ENCODE results near the gene NOTCH1.
A peak's percentile ranks its signal among the peaks of the same experiment; 100 is the strongest.
"Not testable (repeated sequence)": the region's sequence is repeated elsewhere in the genome, so short reads cannot be mapped to it uniquely, and the experiment has no call there.

NOTCH1 gene

DNA sequence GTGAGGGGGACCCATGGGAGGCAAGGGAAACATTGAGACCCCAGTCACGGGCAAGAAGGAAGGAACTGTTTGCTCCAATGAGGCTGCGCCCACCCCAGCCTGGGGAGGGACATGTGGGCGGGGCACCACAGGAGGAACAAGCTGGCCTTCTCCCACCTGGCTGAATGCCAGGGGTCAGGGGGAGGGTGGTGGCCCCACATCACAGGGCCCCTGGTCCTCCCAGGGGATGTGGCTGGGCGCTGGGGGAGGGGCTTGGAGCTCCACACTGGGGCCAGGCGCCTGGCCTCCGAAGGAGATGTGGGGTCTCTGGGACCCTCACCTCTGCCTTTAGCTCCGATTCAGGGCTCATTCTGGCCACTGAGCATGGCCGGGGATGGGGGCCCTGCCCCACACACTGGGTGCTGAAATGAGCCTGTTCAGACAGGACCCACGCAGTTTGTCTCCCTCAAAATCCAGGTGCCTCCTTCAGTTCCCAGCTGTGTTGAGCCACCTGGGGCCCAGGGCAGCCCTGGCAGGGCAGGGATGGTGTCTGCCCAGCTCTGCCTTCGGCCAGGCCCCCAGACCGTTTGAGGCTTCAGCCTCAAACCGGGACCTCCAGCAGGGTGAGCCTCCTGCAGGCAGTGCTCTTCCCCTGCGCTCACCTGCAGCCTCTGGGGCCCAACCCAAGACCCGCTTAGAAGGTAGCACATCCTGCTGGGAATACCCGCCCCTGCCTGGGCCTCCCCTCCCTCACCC lies 33.2 kb upstream of the NOTCH1 start:
- DNase-seq (ENCODE audit: low read depth, low spot score) = no peak

DNA sequence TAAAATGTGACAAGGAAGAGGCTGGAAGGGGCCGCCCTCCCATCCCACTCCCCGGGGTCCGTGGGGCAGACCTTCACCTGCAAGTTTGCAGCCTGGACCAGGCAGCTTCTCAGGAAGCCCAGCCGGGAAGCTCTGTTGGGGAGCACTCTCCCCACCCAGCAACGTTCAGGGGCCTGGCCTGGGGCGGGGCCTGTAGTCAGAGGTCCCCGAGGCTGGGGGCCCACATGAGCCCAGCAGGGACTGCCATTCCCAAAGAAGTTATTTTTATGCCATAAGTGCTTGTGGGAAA lies 32.7 kb upstream of the NOTCH1 start:
- DNase-seq (ENCODE audit: low read depth, low spot score) = no peak

DNA sequence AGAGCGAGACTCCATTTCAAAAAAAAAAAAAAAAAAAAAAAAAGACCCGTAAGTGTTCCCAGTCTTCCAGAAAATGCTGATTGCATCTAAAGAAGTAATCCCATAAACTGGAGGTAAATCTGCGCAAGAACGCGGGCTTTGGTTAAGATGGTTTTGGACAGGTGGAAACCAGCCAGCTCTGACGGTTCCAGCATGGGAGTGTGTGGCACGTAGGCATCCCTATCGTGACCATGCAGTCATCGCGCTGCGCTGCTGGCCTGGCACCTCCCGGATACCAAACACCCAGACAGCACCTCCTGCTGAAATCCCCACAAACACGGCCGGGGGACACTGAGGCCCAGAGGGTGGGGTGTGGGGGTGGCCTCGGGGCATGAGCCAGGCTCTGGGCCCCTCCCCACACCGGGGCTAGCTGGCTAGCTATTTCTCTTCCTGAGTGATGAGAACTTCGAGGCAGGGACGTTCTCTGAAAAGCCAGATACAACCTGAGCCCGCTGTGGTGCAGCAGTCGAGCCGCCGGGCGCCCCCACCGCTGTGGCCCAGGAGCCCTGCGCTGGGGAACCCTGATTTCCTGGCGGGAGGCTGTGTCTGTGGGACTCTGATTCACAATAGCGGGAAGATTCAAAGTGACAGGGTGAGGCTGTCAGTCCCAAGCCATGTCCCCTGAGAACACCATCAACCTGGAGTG lies 32.2 kb upstream of the NOTCH1 start:
- DNase-seq (ENCODE audit: low read depth, low spot score) = no peak

DNA sequence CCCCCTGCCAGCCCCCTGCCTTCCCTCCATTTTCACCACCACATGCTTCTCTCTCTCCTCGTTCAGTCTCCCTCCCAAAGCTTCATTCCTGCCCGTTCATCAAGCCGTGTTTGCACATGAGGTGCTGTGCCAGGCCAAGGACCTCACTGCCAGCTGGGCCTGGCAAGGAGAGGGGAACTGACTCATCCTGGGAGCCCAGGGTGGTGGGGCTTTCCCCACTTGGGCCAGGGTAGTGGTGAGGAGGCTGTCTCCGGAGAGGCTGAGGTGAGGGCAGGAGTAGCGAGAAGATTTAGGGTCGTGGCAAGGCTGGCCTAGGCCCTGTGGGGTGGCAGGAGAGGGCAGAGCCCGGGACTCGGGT lies 30.4 kb upstream of the NOTCH1 start:
- DNase-seq (ENCODE audit: low read depth, low spot score) = no peak

DNA sequence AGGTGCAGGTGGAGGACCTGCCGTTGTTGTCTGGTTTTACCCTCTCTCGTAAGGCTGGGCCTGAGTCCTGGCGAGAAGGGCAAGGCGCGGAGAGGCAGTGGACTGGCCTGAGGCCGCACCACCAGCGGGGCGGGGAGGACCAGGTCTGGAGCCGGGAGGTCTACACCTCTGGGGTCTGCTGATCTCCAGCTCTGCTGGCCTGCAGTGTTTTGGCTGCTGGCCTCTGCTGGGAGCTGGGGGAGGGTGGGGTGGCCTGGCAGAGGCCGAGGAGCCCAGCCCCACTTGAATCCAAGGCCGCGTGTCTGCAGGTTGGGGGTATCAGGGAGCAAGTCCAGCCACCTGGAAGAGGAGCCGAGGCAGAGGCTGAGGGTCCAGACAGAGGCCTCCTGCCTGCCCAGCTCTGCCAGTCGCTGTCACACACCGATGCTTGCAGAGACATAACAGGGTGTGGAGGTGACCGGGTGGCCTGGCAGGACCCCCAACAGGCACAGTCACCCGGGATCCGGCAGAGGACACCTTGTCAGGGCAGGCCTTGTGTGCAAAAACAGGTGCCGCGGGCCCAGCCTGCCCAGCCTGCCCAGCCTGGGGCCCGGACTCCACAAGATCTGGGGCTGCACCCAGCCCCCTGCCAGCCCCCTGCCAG lies 29.9 kb upstream of the NOTCH1 start:
- DNase-seq (ENCODE audit: low read depth, low spot score) = no peak

DNA sequence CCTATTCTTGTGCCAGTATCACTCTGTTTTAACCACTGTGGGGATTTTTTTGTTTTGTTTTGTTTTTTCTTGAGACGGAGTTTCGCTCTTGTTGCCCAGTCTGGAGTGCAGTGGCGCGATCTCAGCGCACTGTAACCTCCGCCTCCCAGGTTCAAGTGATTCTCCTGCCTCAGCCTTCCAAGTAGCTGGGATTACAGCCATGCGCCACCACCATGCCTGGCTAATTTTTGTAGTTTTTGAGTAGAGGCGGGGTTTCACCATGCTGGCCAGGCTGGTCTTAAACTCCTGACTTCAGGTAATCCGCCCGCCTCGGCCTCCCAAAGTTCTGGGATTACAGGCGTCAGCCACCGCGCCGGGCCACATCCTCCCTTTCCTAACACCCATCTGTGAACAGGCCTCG lies 28.8 kb upstream of the NOTCH1 start:
- not testable (repeated sequence) for DNase-seq (ENCODE audit: low read depth, low spot score)

DNA sequence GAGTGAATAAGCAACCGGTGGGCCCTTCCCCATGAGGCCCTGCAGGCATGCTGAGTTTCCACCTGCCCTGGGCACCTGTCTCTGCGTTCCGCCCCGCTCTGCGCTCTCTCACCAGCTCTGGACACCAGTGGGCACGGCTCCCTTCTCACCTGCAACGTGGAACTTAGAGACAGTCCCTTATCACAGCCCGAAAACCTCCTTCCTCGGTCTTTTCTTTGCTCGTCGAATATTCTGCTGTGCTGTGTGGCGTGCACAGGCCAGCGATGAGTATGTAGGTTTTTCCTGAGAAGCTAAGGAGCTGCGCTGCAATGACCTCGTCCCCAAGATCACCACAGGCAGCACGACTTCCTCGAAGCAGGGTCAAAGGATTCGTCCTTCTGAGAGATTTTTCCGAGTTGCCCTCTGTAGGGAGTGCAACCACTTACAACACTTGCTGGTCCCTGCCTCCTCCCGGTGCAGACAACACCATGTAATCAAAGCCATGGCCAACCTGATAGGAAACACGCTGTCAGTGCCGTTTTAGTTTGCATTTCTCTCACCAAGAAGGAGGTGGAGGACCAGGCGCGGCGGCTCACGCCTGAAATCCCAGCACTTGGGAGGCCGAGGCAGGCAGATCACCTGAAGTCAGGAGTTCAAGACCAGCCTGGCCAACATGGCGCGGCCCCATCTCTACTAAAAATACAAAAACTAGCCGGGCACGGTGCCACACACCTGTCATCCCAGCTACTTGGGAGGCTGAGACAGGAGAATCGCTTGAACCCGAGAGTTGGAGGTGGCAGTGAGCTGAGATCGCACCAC lies 27.2 kb upstream of the NOTCH1 start:
- no peak for DNase-seq (ENCODE audit: low read depth, low spot score)

DNA sequence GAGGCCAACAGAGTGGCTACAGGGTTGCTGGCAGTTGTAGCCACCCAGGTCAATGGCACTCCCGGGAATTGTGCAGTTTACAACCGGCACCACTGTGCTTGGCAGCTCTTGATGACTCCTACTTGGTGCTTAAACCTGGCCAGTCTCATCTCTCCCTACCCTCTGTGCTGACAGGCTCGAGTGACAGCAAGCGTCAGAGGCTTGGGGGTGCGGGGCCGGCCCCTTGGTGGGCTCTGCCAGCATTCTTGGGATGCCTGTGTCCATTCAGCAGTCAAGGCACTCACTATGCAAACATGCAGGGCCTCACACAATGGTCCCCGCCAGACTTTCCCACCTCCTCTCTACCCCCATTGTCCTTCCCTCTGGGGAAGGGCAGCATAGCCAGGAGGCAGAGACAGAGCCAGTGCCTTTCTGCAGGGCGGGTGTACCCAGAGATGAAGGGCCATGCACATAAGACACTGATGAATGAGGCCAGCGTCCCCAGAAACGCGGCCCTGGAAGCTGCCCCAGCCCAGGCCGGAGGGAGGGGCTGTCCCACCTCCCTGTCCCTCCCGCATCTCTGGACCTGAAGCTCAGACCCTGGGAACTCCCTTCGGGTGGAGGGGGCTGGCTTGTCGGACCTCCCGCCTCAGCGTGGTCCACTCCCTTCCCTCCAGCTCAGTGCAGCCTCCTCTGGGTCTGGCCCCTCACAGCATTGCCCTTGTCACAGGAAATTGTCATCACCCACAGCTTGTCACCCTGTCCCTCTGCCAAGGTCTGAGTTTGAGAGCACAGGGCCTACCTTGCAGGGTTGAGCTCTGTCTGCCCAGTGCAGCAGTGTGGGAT lies 26.4 kb upstream of the NOTCH1 start:
- DNase-seq (ENCODE audit: low read depth, low spot score) = peak; percentile 96

DNA sequence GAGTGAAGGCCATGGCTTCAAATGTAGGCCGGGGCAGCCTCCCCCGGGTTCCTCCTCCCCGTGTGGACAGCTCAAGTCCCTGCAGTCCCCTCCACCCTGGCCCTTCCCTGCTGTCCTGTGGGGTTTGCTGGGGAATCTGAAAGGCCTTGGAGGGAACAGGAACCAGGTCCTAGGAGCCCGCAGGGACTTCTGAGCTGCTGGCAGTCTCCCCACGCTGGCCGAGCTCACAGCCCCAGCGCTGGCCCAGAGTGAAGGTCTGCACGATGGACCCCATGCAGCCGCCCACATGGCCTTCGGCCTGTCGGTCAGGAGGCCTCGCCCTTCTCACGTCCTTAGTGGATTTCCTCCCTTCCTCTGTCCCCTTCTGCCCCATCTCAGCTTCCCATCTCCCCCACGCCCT lies 25.7 kb upstream of the NOTCH1 start:
- DNase-seq (ENCODE audit: low read depth, low spot score) = no peak

DNA sequence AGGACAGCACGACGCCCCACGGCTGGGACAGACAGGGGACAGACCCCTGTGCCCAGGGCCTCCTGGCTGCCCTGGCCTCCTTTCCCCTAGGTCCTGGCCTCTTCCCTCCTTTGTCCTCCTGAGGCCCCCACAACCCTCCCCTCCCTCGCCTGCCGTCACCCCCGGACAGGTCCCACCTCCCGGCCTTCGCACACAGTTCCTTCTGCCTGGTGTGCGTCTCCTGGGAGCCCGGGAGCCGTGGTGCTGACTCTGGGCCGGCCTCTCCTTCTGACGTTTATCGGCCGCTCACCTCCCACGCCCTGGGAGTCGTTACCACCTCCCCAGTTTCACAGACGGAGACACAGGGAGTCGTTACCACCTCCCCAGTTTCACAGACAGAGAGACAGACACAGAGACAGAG lies 25.1 kb upstream of the NOTCH1 start:
- DNase-seq (ENCODE audit: low read depth, low spot score) = no peak

DNA sequence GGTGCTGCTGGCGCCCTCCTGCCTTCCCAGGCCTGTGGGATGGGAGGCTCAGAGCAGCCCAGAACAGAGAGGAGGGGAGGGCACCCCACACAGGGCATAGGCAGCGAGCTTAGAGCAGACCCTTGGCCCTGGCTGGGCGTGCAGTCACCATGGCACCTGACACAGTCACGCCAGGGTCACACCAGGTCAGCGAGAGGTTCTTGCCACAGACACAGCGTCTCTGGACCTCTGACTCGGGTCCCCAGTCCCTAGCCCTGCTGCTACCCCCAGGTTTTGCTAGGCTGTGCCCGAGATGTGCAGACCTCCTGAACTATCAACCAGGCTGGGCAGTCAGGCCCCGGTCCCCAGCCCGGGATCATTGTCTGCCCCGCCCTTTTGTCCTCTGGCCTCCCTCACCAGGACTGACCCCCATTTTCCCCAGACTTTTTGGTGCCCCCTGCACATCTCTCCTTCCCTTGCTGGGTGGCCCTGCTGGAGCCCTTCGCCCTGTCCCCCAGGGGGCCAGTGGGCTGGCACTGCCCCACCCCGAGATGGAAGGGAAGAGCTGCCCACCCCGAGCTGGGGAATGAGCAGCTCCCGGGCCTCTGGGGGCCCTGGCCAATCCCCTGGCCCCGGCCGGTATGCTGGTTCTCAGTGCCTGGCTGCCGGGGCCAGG lies 24.5 kb upstream of the NOTCH1 start:
- DNase-seq (ENCODE audit: low read depth, low spot score) = no peak

DNA sequence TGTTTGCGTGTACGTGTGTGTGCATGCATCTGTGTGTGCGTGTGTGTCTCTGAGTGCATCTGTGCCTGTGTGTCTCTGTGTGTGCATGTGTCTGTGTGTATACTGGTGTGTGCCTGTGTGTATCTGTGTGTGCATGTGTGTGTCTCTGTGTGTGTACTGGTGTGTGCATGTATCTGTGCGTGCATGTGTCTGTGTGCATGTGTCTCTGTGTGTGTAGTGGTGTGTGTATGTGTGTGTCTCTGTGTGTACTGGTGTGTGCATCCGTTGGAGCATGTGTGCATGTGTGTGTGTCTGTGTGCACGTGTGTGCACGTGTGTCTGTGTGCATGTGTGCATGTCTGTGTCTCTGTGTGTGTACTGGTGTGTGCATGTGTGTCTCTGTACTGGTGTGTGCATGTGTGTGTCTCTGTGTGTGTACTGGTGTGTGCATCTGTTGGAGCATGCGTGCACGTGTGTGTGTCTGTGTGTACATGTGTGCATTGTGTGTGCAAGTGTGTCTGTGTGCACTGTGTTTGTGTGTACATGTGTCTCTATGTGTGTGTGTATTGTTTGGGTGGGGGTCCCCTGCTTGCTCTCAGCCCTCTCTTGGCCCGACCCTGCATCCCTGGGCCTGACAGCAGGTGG lies 23.8 kb upstream of the NOTCH1 start:
- DNase-seq (ENCODE audit: low read depth, low spot score) = no peak

DNA sequence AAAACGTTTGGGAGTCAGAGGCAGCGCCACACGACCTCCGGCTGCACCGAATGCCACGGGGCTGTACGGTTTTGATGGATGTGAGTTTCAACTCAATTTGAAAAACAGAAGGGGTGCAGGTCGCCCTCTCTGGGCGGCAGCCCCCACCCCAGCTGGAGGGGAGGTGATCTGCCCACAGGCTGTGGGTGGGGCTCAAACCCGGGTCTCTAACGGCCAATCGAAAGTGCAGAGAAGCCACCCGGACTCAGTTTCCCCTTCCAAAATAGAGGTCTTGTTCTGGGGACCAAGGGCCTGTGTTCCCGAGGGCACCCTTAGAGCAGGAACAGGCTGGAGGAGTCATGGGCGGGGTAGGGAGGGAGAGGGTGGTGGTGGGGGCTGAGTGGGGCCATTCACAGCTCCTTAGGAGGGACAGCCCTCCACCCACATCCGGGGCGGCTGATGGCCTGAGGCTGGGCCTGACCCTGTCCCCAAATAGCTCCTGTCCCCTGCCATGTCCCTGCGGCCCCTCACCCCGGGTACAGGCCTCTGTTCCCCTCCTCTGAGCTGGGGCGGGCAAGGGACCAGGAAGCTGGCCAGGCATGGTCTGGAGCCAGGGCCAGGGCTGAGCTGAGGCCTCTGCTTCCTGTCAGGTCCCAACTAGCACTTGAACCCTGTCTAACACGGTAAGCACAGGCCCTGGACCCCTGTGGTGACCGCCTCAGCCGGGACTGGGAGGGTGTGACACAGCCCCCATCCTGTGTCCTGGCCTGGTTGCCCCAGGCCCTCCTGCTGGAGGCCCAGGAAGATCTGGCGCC lies 22.6 kb upstream of the NOTCH1 start:
- no peak for DNase-seq (ENCODE audit: low read depth, low spot score)

DNA sequence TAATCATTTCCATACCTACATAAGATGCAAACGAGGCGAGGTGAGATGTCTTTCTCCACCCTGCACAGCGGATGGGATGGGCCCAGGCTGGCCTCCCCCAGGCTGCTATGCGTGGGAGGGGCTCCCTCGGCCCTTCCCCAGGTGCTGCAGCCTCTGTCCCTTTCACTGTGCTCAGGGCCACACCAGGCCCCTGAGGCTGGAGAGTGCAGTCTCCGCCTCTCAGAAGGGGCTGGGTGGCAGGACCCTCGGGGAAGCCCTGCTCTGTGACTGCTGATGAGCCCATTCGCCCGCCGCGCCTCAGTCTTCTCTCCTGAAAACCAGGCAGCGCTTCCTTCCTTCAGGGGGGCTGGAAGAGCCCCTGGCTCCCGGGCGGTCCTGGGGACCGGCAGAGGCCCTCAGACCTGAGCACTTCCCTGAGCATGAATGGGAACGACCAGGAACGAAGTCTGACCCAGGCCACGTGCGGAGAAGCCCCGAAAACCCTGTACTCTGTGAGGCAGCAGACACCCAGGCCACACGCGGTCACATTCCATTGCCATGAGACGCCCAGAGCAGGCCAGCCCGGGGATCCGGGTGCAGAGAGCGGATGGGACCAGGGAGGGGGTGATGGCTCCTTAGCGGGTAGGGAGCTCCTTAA lies 21.9 kb upstream of the NOTCH1 start:
- no peak for DNase-seq (ENCODE audit: low read depth, low spot score)

DNA sequence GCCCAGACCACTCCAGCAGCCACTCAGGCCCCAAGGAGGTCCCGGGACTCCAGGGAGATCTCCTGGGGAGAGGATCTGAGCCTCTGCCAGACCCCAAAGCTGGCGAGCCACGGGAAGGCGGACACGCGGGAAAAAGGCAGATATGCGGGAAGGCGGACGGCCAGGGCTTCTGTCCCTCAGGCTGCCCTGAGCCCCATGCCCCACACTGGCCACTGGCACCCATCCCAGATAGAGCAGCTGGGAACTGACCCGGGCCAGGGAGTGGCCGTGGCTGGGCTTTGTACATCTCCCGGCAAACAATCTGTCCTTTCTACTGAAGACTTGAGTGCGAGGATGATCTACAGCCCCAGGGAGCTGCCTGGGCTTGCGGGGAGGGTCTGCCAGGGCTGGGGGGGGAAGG lies 21.1 kb upstream of the NOTCH1 start:
- no peak for DNase-seq (ENCODE audit: low read depth, low spot score)

DNA sequence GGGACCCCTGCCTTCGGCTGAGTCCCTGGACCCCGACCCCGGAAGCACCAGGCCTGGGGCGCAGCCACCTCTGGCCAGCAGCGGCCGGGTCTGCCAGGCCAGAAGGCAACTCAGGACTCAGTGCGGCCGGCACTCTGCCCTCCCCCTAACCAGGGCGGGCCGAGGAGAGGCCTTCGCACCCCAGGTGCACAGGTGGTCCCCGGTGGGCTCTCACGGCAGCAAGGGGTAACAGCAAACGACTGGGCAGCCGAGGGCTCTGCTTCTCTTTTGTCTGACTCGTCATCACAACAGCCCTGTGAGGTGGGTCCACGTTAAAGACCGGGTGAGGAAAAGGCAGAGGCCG lies 20.7 kb upstream of the NOTCH1 start:
- no peak for DNase-seq (ENCODE audit: low read depth, low spot score)

DNA sequence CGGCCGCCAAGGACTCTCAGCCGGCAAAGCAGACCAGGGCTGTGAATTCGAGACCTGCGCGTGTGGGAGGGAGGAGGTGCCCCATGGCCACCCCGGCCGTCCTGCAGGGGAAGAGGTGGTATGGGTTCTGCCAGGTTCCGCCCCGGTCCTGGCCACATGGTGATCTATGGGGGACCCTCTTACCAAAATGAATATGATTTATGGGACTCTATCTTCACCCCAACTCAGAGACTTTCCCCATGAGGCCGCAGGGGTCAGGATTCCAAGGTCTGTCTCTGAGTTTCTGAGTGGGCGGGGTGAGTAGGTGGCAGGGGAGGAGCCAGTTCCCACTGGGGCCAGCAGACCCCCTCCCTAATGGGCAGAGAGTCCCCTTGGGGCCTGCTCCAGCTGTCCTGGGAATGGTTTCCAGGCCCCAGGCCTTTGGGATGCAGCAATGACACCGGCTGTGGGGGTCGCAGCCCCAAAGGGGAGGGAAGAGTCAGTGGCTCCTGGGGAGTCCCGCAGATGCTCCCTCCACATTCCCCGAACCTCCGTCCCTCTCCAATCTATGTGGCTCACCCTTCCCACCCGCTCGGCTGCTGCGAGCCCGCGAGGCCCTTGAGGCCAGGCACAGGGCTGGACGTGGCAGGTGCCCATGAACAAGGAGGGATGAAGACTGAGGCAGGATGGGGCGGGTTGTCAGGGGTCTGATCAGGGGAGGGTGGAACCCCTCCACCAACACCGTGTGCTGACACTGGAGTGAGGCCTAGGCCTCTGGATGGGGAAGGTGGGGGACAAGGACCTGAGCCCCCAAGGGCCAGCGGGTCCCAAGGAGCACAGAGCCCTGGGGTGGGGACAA lies 20.1 kb upstream of the NOTCH1 start:
- no peak for DNase-seq (ENCODE audit: low read depth, low spot score)

DNA sequence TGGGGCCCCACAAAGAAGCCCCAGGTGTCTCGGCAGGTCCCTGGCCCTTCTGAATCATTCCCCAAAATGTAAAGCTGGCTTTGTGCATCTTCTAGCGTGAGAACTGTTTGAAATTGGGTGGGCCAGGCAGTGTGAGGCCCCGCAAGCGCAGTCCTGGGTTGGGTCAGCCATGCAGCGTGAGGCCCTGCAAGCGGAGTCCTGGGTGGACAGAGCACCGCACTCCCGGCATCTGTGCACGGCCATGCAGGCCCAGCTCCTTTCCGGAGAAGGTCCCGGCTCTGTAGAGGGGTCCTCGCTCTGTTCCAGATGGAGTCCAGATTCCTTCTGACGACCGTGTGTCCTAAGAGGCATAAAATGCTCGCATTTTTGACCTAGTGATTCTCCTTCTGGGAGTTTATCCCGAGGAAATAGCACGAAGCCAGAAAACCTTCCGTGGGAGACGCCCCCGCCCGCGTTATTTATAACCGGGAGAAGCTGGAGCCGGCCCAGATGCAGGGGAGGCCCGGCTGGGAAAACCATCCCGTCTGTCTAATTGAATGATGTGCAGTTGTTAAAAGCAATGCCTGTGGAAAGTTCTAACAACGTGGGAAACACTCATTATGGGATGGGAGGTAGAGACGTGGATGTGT lies 19.4 kb upstream of the NOTCH1 start:
- DNase-seq (ENCODE audit: low read depth, low spot score) = no peak
